Erythroblast (primary cell): Measurements from ENCODE around the gene DPM1.
"Not testable (repeated sequence)": the region's sequence is repeated elsewhere in the genome, so short reads cannot be mapped to it uniquely, and the experiment has no call there.

Experiments used
- DNase-seq, 2 experiments: peaks; one replicate each; lab custom pipeline; 2025; lab: John Stamatoyannopoulos, UW
- GATA1 ChIP-seq: IDR thresholded peaks from 2 replicates; pipeline ENCODE4 v1.6.1; 2011; ENCODE audit warnings: low read depth, mild to moderate bottlenecking, control low read depth, low read length, moderate library complexity
- POLR2A ChIP-seq: IDR thresholded peaks from 2 replicates; pipeline ENCODE4 v1.6.1; 2011; ENCODE audit warnings: mild to moderate bottlenecking, low read length

The DPM1 gene

GRCh38 chr20:50991076-50991475 is 32.7 kb upstream of the DPM1 start:
- DNase-seq = no peak
- TF ChIP-seq GATA1 (no peak), POLR2A (no peak)

- TF ChIP-seq POLR2A (no peak), GATA1 (no peak)
- peak; percentile 71 to 86 for DNase-seq
Observed at GRCh38 chr20:50987493-50988210, 29.3 kb upstream of the DPM1 start.

GRCh38 chr20:50983321-50983720 is 25.0 kb upstream of the DPM1 start:
- TF ChIP-seq GATA1 = no peak
- TF ChIP-seq POLR2A = no peak
- DNase-seq = no peak

GRCh38 chr20:50982363-50982762 is 24.0 kb upstream of the DPM1 start:
- peak; percentile 53 to 64 for DNase-seq

GRCh38 chr20:50981714-50982048 is 23.3 kb upstream of the DPM1 start:
- TF ChIP-seq POLR2A (no peak), GATA1 (no peak)
- DNase-seq = no peak

More at GRCh38 chr20:50982363-50982762, 24.0 kb upstream of the DPM1 start:
- TF ChIP-seq GATA1 = no peak
- no peak for TF ChIP-seq POLR2A

GRCh38 chr20:50980851-50981713 is 22.8 kb upstream of the DPM1 start:
- DNase-seq = peak; percentile 69 to 84
- no peak for TF ChIP-seq GATA1

- peak in 1 of 2 experiments; percentile 17 for DNase-seq
Observed at GRCh38 chr20:50980071-50980681, 21.8 kb upstream of the DPM1 start.

GRCh38 chr20:50978533-50978932 is 20.2 kb upstream of the DPM1 start:
- DNase-seq = not testable (repeated sequence)

More at GRCh38 chr20:50980071-50980681, 21.8 kb upstream of the DPM1 start:
- TF ChIP-seq POLR2A (no peak), GATA1 (no peak)

- no peak for DNase-seq
- no peak for TF ChIP-seq GATA1
- TF ChIP-seq POLR2A = no peak
Observed at GRCh38 chr20:50977066-50978021, 19.0 kb upstream of the DPM1 start.

- no peak for TF ChIP-seq POLR2A
- TF ChIP-seq GATA1 = no peak
Observed at GRCh38 chr20:50975701-50976330, 17.5 kb upstream of the DPM1 start.

GRCh38 chr20:50969912-50970311 is 11.6 kb upstream of the DPM1 start:
- TF ChIP-seq GATA1 = no peak
- no peak for TF ChIP-seq POLR2A
- no peak for DNase-seq

More at GRCh38 chr20:50975701-50976330, 17.5 kb upstream of the DPM1 start:
- DNase-seq = no peak

GRCh38 chr20:50969435-50969834 is 11.1 kb upstream of the DPM1 start:
- TF ChIP-seq GATA1 = no peak
- no peak for TF ChIP-seq POLR2A
- no peak for DNase-seq
